ENCODE results near the gene TRAIP. TPM values are rescaled to one million over a fixed set of nuclear protein-coding genes. Genes with fewer than 3 reads are reported as not detected.

Gene TRAIP
- total and polyA plus RNA-seq, 2 experiments from 2014 or later: 6.7 to 13.3 TPM

DNA sequence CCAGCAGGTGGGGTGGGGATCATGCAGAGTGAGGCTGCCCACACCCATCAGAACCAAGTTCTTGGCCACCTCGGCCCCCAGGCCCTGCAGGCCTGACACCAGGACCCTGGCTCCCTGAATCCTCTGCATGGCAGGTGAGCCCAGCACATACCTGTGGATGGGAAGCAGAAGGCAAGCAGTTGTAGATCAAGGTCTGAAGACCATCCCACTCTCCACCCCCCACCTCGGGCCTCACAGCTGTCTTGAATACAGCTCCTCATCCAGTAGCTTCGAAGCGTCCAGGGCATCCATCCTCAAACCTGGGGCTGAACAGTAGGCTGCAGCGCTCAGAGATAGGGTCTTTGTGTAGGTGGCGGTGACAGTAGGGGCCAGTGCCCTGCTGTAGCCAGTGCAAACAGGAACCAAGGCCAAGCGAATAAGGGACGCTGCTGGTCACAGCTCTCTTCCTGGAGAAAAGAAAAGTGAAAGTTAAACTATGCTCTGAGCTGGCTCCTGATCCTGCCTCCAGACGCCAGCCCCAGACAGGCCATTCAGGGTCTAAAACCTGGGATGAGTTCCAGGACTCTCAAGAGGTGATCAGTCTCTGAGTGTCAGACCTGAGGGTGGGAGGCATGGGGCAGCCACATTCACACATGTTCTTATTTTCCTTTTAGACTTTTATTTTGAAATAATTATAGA lies 42.7 kb downstream of the TRAIP start, which contains the start of gene UBA7:
UBA7 (minus strand) TSS at position 457 of the 678 bp plus-strand sequence; CDS start at position 291, 166 bp downstream.
- H3K9me3 ChIP-seq (ENCODE audit: low read depth): no peaks in the 10 kb centered on the region
- no peak within 1 kb of the TSS for H3K27ac ChIP-seq
- H3K36me3 ChIP-seq: no peaks in the 10 kb centered on the region
- H3K4me1 ChIP-seq (ENCODE audit: low read depth): peaks cover 7% of the 10 kb centered on the region
- peak in 1 of 2 donors; percentile 86 for DNase-seq (ENCODE audit: low read depth in 1 of 2, low spot score in 1 of 2)
- no peaks in the 10 kb centered on the region for H3K27me3 ChIP-seq
- TF ChIP-seq, protein P1, sequence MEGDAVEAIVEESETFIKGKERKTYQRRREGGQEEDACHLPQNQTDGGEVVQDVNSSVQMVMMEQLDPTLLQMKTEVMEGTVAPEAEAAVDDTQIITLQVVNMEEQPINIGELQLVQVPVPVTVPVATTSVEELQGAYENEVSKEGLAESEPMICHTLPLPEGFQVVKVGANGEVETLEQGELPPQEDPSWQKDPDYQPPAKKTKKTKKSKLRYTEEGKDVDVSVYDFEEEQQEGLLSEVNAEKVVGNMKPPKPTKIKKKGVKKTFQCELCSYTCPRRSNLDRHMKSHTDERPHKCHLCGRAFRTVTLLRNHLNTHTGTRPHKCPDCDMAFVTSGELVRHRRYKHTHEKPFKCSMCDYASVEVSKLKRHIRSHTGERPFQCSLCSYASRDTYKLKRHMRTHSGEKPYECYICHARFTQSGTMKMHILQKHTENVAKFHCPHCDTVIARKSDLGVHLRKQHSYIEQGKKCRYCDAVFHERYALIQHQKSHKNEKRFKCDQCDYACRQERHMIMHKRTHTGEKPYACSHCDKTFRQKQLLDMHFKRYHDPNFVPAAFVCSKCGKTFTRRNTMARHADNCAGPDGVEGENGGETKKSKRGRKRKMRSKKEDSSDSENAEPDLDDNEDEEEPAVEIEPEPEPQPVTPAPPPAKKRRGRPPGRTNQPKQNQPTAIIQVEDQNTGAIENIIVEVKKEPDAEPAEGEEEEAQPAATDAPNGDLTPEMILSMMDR (IDR thresholded peaks at IDR 0.05; ENCODE audit: low read depth, low read length): no peak
- H3K4me3 ChIP-seq: no peak within 1 kb of the TSS

DNA sequence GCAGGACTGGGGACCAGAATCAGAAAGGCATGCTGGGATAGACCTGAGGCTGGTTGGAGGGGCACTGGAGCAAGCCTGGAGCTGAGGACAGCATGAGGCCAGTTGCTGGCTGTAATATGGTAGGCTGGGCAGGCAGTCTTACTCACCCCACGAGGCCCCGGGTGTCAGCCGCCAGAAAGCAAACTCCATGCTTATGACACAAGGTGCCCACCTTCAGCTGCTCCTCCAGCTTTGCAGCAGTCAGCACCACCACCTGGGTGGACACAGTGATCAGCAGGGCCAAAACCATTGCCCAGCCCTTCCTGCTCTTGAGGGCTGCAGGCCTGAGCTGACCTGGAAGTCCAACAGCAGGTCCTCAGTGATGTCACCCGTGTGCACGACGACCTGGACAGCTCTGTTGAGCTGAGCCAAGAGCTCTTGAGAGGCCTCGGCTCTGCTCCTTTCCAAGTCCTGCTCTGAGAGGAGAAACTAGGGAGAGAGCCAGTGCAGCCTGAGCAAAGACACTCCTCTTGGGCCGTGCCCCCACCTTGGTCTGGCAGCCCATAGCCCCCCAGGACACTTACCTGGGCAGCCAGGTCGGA lies 43.4 kb downstream of the TRAIP start:
- no peak for DNase-seq (ENCODE audit: low read depth in 1 of 2, low spot score in 1 of 2)
- peaks cover 7% of the 10 kb centered on the region for H3K4me1 ChIP-seq (ENCODE audit: low read depth)
- H3K36me3 ChIP-seq: no peaks in the 10 kb centered on the region
- H3K4me3 ChIP-seq: no peak overlapping the region
- H3K27ac ChIP-seq: no peak overlapping the region
- TF ChIP-seq, protein P1 (IDR thresholded peaks at IDR 0.05; ENCODE audit: low read depth, low read length): no peak
- H3K9me3 ChIP-seq (ENCODE audit: low read depth): no peaks in the 10 kb centered on the region
- no peaks in the 10 kb centered on the region for H3K27me3 ChIP-seq

DNA sequence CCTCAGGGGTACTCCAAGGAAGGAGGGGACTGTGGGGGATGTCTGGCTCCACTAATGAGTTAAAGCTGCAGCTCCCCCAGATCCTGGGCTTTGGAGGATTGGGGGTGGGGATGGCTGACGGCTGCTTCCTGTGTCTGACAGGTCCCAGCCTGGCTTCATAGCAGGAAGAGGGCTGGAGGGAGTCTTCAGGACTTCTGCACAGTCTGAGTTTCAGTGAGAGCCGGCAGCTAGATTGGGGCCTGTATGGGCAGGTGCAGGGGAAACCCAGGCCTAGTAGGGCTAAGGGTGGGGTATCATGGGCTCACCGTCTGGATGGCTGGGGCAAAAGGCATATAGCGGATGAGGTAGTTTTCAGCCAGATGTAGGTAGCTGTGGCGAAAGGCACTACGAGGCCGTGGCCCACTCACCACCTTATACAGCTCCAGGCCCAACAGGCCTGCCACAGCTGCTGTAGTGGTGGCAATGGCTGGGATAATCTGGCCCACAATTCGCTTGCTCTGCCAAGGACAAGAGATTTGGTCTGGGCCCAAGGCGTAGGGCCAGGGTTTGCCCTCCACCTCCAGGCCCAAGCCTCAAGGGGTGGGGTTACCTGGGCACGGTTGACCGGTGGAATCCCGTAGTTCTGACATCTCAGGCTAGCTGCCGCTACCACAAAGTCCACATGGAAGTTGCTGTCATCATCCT lies 48.8 kb downstream of the TRAIP start:
- H3K36me3 ChIP-seq: no peaks in the 10 kb centered on the region
- peaks cover 32% of the 10 kb centered on the region for H3K4me1 ChIP-seq (ENCODE audit: low read depth)
- no peak overlapping the region for H3K4me3 ChIP-seq
- peak in 1 of 2 donors; percentile 64 for DNase-seq (ENCODE audit: low read depth in 1 of 2, low spot score in 1 of 2)
- H3K27ac ChIP-seq: peak overlapping the region; percentile 26
- TF ChIP-seq, protein P1 (IDR thresholded peaks at IDR 0.05; ENCODE audit: low read depth, low read length): no peak
- peaks cover 14% of the 10 kb centered on the region for H3K27me3 ChIP-seq
- H3K9me3 ChIP-seq (ENCODE audit: low read depth): no peaks in the 10 kb centered on the region

DNA sequence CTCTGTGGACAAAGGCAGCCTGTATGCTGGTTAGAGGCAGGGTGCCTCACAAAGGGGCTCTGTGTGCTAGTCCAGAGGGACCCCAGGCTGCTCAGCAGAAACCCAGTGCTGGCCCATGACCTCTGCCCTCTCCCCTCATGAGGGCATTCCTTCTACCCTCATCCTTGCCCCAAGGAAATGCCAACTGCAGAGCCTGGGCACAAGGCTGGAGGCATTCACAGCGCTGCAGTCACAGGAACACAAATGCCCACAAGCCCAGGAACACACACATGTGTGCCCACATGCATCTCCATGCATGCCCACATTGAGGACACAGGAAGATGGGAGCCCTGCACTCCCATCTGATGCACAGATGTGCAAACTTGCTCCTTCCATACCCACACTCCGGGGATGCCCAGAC lies 49.5 kb downstream of the TRAIP start:
- H3K27ac ChIP-seq: no peak overlapping the region
- H3K4me1 ChIP-seq (ENCODE audit: low read depth): peaks cover 32% of the 10 kb centered on the region
- no peaks in the 10 kb centered on the region for H3K36me3 ChIP-seq
- H3K9me3 ChIP-seq (ENCODE audit: low read depth): no peaks in the 10 kb centered on the region
- DNase-seq (ENCODE audit: low read depth in 1 of 2, low spot score in 1 of 2): no peak
- TF ChIP-seq, protein P1 (IDR thresholded peaks at IDR 0.05; ENCODE audit: low read depth, low read length): no peak
- no peak overlapping the region for H3K4me3 ChIP-seq
- H3K27me3 ChIP-seq: peaks cover 16% of the 10 kb centered on the region

DNA sequence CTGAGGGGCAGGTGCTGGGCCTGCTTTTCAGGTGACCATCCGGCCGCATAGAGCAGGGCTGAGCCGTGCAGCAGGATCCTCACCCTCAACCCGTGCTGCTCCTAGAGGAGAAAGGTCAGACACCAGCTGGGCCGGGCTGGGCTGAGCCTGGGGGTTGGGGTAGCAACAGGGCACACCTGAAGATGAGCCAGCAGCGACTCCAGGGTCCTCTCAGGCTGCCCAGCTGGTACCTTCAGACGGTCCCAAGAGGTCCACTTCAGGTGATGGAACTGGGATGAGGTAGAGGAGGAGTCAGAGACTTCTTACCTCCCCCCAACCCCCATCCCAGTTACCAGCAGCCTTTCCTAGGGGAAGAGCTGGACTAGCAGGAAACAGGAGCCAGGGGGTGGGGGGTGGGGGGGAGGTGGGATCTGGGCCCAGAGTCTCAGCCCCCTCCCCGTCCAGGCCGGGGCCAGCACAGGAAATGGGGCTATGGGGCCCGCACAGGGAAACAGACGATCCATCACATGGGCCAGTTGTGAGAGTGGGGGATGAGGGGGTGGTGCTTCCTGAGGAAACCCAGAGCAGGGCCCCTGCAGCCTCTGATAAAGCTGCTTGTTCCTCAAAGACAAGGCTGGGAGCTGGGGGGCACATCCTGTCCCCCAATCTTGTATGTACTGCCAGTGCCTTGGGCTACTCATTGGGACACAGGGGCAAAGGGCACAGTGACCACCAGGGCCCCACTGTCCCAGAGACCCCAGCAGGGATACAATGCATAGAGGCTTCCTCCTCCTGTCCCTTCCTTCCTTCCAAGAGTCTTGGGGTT lies 50.3 kb downstream of the TRAIP start:
- DNase-seq (ENCODE audit: low read depth in 1 of 2, low spot score in 1 of 2): peak in 1 of 2 donors; percentile 89
- Histone ChIP-seq H3K27me3 (peaks cover 23% of the 10 kb centered on the region), H3K9me3 (ENCODE audit: low read depth) (no peaks in the 10 kb centered on the region), H3K27ac (peak overlapping the region; percentile 35), H3K4me3 (no peak overlapping the region), H3K36me3 (no peaks in the 10 kb centered on the region), H3K4me1 (ENCODE audit: low read depth) (peaks cover 32% of the 10 kb centered on the region)
- TF ChIP-seq, protein P1 (IDR thresholded peaks at IDR 0.05; ENCODE audit: low read depth, low read length): no peak

Measured in cardiac muscle cell (in vitro differentiated cells and primary cell).